Colon (tissue), 2 donors: ENCODE data around the gene LTC4S.
"Not testable (repeated sequence)": the region's sequence is repeated elsewhere in the genome, so short reads cannot be mapped to it uniquely, and the experiment has no call there.

Source experiments
- FAIRE-seq: peaks from 2 replicates; lab custom pipeline; 2012; peaks lifted over from hg19 to GRCh38; lab: Jason Lieb, UNC
- donor health status: control.
- donor health status: control.

LTC4S gene, protein sequence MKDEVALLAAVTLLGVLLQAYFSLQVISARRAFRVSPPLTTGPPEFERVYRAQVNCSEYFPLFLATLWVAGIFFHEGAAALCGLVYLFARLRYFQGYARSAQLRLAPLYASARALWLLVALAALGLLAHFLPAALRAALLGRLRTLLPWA

DNA sequence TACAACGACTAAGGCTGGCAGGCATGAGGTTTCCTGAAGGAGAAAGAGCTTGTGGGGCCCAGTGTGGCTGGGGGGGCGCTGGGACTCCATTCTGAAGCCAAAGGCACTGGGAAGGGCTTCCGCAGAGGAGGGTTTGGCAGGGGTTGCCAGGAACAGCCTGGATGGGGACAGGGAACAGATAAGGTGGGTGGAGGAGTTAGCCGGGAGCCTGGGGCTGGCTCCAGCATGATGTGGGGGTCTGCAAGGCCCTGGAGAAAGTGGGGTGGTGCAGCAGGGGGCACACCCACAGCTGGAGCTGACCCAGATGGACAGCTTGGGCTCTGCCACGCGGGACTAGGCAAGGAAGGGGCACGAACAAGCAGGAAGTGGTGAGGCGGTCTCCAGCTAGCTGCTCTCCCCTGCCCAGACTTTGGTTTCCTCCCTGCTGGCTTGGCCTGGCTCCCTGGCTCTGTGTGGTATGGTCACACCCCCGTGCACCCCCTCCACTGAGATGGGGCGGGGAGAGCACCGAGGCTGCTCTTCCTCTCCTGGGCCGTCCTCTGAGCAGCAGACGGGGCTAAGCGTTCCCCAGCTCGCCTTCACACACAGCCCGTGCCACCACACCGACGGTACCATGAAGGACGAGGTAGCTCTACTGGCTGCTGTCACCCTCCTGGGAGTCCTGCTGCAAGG is at the start of gene LTC4S:
LTC4S (plus strand) TSS at position 519 of the 672 bp plus-strand sequence; CDS start at position 614, 95 bp downstream.
- no peak for FAIRE-seq

DNA sequence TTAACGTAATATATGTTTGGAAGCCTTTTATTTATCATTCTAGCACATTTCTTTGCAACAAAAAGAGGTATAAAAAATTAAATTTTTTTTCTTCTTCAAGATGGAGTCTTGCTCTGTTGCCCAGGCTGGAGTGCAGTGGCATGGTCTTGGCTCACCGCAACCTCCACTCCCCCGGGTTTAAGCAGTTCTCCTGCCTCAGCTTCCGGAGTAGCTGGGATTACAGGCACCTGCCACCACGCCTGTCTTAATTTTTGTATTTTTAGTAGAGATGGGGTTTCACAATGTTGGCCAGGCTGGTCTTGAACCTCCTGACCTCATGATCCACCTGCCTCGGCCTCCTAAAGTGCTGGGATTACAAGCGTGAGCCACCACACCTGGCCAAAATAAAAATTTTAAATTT is 49.7 kb upstream of the LTC4S start:
- not testable (repeated sequence) for FAIRE-seq

DNA sequence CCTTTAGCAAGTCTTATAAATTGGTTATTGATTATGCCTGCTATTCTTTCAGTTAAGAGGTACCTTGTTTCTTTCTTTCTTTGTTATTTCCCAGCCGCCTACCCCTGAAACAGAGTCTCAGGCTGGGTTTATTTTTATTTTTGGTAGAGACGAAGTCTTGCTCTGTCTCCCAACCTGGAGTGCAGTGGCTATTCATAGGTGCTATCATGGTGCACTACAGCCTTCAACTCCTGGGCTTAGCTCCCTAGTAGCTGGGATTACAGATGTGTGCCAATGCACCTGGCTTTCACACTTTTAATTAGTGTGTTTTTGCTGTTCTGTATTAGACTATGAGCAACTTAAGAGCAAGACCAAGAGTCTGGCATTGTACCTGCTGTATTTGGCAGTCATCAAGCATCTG is 46.9 kb upstream of the LTC4S start:
- FAIRE-seq = no peak

DNA sequence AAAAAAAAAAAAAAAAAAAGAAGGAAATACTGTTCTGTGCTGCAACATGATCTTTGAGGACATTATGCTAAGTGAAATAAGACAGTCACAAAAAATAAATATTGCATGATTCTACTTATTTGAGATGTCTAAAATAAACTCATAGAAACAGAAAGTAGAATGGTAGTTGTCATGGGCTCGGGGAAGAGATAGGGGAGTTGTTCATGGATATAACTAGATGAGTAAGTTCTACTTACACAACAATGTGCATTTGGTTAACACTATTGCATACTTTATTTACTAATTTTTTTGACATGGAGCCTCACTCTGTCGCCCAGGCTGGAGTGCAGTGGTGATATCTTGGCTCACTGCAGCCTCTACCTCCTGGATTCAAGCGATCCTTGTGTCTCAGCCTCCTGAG is 46.0 kb upstream of the LTC4S start:
- FAIRE-seq = no peak

DNA sequence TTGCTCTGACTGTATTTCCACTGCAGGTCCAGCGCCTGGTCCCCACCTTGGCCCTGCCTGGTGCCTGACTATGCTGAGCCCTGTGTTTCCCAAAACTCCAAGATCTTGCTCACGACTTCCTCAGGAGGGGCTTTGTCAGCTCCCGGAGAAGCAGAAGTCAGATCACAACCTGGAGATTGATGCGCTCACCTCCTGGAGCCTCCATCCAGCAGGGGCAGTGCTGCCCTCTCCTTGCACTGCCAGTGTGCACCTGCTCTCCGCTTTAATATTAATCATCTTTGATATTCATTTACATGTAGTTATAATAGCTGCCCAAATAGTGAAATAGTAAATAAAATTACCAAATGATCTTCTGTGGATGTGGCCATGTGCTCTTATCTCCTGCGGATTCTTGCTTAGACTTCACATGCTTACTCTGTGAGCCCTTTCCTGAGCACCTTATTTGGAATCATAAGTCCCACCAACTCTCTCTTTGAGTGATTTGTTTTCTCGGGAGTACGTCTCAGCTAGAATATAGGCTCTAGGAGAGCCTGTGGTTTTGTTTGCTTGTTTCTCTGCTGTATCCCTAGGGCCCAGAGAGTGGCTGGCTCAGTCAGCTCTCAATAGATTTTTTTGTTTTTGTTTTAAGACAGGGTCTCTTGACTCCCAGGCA is 43.8 kb upstream of the LTC4S start:
- no peak for FAIRE-seq

DNA sequence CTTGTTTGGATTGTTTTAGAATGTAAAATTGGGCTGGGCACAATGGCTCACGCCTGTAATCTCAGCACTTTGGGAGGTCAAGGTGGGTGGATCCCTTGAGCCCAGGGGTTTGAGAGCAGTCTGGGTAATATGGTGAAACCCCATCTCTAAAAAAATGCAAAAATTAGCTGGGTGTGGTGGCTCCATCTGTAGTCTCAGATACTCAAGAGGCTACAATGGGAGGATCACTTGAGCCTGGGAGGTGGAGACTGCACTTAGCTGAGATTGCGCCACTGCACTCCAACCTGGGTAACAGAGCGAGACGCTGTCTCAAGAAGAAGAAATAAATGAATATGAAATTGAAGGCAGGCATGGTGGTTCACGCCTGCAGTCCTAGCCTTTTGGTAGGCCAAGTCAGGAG is 39.8 kb upstream of the LTC4S start:
- no peak for FAIRE-seq

DNA sequence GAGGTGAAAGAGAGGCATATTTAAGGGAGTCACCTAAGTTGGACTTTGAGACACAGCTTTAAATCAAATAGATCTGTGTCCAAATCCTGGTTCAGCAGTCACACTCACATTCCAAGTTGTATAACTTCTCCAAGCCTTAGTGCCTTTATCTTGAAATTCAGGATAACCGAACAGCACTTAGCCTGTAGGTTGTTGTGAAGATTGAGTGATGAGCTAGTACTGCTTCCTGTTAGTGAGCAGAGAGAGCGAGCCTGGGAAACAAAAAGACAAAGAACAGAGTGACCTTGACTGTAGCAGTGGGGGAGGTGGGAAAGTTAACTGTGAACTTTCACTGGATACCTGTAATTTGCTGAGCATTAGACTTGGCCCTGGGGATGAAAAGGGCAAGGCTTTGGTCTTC is 38.8 kb upstream of the LTC4S start:
- FAIRE-seq = no peak

DNA sequence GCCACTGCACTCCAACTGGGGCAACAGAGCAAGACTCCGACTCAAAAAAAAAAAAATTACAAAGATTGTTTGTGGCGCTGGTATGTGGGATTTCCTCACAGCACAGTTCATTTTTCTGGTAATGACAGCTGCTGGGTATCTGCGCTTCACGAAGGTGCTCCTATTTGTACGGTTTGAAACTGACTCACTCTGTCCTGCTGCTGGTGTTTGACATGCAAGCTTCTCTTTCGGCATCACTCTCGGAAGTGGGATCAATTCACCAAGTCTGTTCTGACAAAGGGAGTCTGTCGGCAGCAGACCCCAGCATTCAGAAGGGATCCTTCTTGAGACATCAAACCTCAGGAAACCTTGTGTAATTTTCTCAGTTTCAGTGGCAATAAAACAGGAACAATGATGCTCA is 34.8 kb upstream of the LTC4S start:
- no peak for FAIRE-seq

DNA sequence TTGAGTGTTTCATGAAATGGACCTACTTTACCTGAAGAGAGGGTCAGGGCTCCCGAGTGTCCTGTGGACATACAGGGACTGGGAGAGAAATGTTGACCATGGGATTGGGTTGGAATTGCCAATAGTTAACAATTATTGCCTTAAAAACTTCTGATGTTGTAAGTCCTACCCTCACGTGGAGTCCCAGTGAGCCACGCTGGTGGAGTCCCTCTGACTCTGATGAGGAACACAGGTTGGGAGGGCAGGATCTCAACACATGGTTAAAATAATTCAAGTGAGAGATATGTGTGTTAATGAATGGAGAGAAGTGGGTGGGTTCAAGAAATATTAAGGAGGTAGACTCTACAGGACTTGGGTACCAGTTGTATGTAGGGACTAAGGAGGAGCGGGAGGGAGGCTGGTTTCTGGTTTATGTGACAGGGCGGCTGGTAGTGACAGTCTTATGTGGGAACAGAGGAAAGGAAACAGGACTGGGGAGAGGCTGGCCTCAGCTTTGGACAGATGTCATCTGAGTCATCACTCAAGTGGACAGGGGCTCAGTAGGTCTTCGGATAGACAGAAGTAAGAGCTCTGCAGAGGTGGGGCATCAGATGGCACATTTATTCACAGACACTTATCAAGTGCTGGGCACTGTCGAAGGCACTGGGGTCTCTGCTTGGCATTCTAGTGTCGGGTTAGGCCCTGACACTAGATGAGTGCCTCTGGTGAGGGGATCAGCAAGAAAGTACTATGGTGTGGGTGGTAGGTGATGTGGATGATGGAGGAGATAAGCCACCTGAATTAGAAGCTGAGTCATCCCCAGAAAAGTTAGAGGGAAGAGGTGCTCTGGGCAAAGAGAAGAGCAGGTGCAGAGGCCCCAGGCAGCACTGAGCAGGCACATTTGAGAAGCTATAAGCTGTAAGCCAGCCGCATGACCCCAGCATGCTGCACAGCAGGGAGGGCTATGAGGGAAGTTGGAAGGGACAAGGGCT is 33.9 kb upstream of the LTC4S start:
- no peak for FAIRE-seq

DNA sequence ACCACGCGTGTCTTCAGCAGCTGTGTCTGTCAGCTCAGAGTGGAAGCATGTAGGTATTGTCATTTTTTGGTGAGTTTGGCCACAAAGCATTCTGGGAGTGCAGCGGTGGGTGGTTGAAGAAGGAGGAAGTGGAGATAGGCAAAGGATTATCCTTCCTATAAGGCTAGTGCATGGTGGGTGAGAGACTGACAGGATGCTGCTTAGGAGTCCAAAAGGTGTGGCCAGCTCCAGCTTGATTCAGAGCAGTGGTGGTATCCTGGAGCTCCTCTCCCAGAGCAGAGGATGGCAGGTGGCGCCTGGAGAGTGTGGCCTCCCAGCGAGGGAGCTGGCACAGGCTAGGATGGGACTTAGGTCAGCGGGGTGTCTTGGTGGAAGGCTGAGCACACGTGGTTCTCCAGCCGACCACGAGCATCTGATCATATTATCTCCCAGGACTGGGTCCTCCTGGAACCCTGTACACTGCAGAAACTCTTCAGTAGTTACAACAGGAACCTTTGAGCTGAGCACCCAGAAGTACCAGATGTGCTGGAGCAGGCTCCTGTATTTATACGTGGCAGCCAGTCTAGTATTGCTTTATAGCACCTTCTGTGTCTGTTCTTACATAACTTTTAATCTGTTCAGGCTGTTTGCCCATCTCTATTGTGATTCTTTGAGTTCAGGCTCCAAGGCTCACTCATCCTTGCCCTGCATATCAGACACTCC is 31.6 kb upstream of the LTC4S start:
- FAIRE-seq = no peak

DNA sequence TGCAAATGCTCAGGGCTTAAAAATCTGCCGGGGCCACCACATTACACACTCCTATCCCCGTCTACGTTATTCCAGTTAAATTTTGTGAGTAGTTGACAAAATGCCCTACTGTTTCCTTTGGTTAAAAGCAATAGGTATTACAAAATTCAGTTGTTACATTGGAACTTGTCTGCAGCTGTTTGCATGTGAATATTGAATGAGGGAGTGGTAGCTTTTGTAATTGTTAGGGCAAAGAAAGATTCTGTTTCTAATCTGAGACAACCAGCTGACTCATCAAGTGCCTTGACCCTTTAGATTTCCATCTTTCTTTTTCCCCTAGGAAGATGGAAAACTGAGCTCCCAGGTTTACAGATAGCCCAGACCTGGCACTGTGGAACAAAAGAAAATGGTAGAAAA is 31.0 kb upstream of the LTC4S start:
- FAIRE-seq = no peak

DNA sequence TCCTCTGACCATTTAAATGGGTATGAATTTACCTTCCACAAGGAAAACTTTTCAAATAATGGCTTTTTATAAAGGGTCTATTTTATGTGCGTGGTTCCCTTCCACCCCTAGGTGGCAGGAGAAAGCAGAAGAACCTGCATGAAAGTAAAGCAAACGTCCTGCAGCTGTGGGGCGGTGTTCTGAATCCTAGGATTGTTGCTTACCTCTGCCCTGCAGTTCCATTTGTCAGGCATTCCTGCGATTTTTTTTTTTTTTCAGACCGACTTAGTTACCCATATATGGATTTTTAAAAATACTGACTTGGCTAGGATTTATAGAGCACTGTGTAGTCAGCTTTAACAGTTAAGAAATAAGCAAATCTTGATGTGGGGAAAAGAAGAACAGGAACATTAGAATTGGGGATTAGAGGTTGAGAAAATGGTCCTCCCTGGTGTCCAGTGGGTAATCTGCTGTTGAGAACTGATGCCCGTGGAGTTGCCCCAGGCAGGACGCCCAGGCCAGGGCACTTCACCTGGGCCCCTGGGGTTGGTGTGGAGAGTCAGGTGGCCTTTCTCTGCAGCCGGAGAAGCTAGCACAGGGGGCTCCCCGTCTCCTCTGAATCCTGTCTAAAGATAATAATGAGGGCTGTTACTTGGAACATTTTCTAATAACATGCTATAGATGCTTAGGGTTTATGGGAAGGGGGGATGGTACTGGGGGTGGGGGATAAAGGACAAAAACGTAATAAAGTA is 30.4 kb upstream of the LTC4S start:
- no peak for FAIRE-seq

DNA sequence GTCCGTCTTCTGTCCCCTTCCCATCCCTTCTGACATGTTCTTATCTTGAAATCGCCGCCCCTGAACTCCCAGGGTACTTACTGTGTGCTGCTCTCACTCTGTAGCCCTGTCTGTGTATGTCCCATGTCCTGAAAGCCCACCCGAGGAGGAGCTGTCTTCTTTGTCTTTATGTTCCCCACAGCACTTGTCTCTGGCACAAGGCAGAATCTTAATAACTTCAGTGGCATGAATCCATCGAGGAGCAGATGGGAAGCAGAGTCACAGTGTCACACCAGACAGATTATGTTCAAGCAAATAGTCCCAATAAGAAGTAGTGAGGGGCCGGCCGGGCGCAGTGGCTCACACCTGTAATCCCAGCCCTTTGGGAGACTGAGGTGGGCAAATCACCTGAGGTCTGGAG is 29.7 kb upstream of the LTC4S start:
- no peak for FAIRE-seq

DNA sequence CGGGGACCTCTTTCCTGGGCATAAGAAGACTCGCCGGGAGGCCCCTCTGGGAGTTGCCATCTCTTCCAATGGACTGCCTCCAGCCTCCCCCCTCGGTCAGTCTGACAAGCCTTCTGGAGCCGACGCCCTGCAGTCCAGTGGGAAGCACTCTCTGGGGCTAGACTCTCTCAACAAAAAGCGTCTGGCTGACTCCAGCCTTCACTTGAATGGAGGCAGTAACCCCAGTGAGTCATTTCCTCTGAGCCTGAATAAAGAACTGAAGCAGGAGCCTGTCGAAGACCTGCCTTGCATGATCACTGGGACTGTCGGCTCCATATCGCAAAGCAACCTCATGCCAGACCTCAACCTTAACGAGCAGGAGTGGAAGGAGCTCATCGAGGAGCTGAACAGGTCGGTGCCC is 28.4 kb upstream of the LTC4S start:
- FAIRE-seq = no peak

DNA sequence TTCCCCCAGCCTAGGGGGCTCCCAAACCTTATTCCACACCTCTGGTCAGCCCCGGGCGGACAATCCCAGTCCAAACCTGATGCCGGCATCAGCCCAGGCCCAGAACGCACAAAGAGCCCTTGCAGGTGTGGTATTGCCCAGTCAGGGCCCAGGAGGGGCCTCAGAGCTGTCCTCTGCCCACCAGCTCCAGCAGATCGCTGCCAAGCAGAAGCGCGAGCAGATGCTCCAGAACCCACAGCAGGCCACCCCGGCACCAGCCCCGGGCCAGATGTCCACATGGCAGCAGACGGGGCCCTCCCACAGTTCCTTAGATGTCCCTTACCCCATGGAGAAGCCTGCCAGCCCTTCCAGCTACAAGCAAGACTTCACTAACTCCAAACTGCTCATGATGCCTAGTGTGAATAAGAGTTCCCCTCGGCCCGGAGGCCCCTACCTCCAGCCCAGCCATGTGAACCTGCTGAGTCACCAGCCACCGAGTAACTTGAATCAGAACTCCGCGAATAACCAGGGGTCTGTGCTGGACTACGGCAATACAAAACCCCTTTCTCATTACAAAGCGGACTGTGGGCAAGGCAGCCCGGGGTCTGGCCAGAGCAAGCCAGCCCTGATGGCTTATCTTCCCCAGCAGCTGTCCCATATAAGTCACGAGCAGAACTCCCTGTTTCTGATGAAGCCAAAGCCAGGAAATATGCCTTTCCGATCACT is 27.6 kb upstream of the LTC4S start:
- no peak for FAIRE-seq

DNA sequence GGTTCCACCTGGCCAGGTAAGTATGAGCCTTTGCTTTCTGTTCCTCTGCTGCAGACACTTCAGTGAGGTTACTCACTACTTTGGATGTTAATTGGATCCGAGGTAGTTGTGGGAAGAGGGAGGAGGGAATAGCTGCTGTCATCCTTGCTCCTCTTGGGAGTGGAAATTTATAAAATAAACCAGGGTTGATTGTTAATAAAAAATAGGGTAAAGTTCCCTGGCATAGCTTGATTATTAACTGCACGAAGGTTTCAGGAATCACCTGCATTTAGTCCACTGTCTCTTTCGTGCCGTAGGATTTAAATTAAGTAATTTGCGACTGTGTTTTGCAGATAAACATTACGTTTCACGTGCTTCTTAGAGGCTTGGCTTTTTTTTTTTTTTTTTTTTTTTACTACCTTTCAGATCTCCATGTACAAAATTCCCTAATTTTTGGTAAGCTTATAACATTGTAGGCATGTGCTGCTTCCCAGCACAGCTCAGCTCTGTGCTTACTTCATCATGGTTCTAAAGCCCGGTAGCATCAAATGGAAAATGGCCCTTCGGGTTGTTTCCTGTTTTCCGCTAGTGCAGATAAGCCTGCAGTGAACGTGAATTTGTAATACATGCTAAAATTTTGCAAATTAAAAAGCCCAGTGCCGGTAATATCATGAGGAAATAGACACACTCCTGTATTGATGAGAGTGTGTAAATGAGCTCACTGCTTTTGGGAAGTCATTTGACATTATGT is 26.9 kb upstream of the LTC4S start:
- FAIRE-seq = no peak

DNA sequence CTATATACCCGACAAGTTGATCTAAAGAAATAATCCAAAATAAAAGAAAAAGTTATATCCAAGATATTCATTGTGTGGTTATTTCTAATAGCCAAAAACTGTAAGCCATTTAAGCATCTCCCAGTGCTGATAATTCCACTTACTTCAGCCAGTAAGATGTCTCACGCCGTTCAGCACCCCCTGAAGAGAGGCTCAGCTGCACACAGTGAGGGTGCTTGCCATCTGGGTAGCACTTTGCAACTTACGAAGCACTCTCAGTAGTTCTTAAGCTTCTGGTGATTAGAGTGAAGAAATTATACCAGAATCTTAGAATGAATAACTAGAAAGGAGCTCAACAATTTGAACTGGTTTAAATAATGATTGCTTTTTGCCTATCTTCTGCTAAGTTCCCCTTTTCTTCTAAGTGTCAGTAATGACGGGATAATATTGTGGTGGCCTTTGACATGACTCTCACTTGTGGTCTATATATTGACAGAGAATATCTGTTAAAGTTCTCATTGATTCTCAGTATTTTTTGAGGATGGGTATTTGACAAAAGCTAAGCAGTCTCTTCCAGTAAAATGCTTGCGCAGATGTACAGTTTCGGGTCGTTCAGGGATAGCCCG is 26.2 kb upstream of the LTC4S start:
- no peak for FAIRE-seq

DNA sequence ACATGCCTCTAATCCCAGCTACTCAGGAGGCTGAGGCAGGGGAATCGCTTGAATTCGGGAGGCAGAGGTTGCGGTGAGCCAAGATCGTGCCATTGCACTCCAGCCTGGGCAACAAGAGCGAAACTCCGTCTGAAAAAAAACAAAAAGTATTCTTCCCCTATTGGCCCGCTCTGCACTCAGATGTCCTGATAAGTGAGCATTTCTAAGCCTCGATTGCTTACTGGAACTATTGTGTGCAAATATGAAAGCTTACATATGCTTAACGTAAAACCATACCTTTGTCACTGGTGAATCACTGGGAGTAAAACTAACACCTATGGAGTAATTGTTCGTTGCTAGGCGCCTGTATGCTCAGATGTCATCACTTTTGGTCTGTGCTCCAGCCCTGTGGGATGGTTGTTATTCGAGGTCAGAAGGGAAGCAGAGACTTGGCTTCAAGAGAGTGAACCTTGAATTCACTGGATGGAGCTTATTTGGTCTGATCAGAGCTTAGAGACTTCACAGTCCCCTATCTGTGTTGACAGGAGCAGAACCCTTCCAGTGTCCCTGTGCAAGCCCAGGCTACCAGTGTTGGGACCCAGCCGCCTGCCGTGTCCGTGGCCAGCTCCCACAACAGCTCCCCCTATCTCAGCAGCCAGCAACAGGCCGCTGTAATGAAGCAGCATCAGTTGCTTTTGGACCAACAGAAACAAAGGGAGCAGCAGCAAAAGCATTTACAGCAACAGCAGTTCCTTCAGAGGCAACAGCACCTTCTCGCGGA is 25.3 kb upstream of the LTC4S start:
- no peak for FAIRE-seq

DNA sequence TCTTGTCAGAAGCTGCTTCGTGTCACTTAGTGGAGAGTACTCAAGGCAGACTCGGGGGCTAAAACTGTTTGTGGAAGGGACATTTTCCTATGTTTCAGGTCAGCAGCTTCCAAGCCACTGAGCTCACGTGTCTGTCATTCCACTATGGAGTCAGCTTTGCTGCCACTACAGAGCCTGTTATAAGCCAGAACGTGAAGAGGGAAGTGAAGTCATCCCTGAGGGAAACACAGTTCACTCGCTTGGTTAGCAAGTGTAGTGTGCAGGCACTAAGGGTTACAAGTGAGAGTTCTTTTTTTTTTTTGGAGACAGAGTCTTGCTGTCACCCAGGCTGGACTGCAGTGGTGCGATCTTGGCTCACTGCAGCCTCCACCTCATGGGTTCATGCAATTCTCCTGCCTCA is 24.5 kb upstream of the LTC4S start:
- no peak for FAIRE-seq
